Activated T-cell treated with anti-CD3 and anti-CD28 coated beads, Interleukin-2, amount 50 U/mL, for 4 hours (primary cell): Measurements from ENCODE around the gene KLHL30. TPM values are rescaled to one million over a fixed set of nuclear protein-coding genes. Genes with fewer than 3 reads are reported as not detected.

Experiments
- ATAC-seq, 2 donors: fragments of 200-7000 bp; cut with Tn5 transposase; one replicate each; pipeline ENCODE4 v1.10.0; 2021
- DNase-seq: peaks from one replicate; pipeline ENCODE4 v3.0.0-alpha.2; 2020
- H3K27me3 Mint-ChIP-seq: one replicate; pipeline ENCODE4 v1.8.0; 2021; ENCODE audit warnings: low read depth, mixed read lengths
- H3K36me3 Mint-ChIP-seq: one replicate; pipeline ENCODE4 v1.8.0; 2022; ENCODE audit warnings: mixed read lengths; ENCODE audit not compliant: insufficient read depth
- H3K4me1 Mint-ChIP-seq: one replicate; pipeline ENCODE4 v1.8.0; 2021; ENCODE audit warnings: low read depth, mixed read lengths
- H3K4me3 Mint-ChIP-seq: one replicate; pipeline ENCODE4 v1.8.0; 2021; ENCODE audit warnings: mild to moderate bottlenecking, moderate library complexity, mixed read lengths
- H3K9me3 Mint-ChIP-seq: one replicate; pipeline ENCODE4 v1.8.0; 2021; ENCODE audit warnings: mixed read lengths
- total RNA-seq, 3 donors: library from RNA; stranded (reverse); gene quantifications; one replicate each; pipeline ENCODE4 v1.2.1, GENCODE V29; 2021

KLHL30 gene, protein sequence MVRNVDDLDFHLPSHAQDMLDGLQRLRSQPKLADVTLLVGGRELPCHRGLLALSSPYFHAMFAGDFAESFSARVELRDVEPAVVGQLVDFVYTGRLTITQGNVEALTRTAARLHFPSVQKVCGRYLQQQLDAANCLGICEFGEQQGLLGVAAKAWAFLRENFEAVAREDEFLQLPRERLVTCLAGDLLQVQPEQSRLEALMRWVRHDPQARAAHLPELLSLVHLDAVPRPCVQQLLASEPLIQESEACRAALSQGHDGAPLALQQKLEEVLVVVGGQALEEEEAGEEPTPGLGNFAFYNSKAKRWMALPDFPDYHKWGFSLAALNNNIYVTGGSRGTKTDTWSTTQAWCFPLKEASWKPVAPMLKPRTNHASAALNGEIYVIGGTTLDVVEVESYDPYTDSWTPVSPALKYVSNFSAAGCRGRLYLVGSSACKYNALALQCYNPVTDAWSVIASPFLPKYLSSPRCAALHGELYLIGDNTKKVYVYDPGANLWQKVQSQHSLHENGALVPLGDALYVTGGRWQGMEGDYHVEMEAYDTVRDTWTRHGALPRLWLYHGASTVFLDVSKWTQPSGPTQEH
- not detected for total RNA-seq

DNA sequence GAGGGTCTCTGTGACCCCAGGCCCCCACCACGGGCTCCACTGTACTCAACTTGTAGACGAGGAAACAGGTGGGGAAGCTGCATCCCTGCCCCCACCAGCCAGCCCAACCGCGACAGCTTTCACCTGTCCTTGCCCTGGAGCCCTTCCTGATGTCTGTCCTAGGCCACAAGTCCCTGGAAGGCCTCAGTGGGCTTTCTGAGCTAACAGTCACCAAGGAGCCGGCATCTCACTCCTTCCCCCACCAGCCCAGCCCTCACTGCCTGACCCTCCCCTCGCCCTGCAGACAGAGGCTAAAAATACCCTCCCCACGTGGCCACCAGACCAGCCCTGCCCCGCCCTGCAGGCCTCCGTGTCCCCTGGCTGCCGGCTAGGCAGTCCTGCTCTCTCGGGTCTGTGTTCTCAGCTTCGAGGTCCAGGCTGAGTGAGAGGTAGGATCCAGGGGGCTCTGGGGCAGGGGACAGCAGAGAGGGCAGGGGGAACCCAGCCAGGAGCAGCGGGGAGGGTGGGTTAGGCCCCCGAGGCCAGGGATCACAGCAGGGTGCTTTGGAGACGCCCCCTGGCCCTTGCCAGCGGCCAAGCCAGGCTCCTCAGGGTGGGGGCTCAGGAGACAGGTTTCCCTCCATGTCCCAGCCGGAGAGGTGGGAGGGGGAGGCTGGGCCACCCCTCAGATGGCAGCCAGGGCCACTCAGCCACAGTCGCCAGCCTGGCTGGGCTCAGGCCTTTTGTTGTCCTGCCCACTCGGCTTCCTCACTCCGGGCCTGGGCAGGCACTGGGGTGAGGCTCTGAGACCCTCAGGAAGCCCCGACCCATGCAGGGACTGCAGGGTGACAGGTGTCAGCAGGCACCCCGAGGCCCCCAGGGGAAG, at the start of gene KLHL30:
TSS of gene KLHL30 (plus strand) at position 338 of the 865 bp plus-strand sequence. CDS start 2,087 bp downstream, outside the sequence.
- no peaks in the 10 kb centered on the region for H3K9me3 Mint-ChIP-seq
- no peak within 1 kb of the TSS for H3K4me3 Mint-ChIP-seq
- peaks cover 6% of the 10 kb centered on the region for H3K4me1 Mint-ChIP-seq
- DNase-seq (no peak), ATAC-seq (no peak)
- H3K27me3 Mint-ChIP-seq: no peaks in the 10 kb centered on the region
- no peaks in the 10 kb centered on the region for H3K36me3 Mint-ChIP-seq

DNA sequence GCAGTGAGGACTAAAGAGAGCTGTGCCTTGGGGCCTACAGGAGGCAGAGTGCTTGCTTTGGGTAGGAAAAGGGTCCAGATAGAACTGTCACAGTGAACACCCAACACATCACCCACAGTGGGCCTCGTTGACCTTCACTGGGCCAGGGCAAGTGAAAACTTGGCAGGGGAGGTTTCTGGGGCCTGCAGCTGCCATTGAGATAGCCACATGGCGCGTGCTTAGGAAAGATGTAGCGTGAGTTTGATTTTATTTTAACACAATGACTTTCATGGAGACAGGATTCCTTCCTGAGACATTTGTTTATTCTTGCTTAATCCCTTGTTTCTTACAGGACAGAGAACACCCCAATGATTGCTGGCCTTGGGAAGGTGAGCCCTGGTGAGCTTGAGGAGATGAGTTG, 47.6 kb upstream of the KLHL30 start:
- peaks cover 5% of the 10 kb centered on the region for H3K4me1 Mint-ChIP-seq
- ATAC-seq (no peak), DNase-seq (no peak)
- H3K36me3 Mint-ChIP-seq: peaks cover 14% of the 10 kb centered on the region
- H3K4me3 Mint-ChIP-seq: no peak overlapping the region
- no peaks in the 10 kb centered on the region for H3K9me3 Mint-ChIP-seq
- H3K27me3 Mint-ChIP-seq: no peaks in the 10 kb centered on the region

DNA sequence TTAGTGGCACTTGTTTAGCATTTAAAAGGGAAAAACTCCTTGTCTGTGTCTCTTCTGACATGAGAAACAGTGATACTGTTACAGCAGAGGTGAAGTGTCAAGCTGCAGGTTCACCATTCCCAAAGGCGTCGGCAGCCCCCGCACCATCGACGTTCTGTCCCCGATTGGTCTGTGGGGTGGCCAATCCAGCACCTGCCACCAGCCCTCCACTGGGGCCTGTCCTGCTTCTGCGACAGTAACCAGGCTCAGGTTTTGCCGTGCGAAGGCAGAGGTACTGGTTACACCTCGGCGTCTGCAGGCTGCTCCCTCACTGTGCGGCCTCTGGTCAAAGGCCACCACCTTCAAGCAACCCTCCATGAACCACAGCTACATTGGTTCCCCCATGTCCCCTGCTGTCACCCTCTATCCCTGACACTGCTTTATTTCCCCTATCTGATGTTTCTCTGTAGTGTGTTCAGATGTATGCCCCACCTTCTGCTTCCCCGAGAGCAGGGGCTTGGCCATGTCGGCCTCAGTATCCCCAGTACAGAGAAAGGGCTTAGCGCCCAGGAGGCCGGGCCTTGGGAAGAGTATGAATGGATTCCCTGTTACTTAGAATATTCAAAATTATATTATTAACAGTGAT, 46.9 kb upstream of the KLHL30 start:
- H3K9me3 Mint-ChIP-seq: no peaks in the 10 kb centered on the region
- H3K4me1 Mint-ChIP-seq: peaks cover 5% of the 10 kb centered on the region
- ATAC-seq: no peak
- peaks cover 10% of the 10 kb centered on the region for H3K36me3 Mint-ChIP-seq
- no peak overlapping the region for H3K4me3 Mint-ChIP-seq
- no peak for DNase-seq
- no peaks in the 10 kb centered on the region for H3K27me3 Mint-ChIP-seq

DNA sequence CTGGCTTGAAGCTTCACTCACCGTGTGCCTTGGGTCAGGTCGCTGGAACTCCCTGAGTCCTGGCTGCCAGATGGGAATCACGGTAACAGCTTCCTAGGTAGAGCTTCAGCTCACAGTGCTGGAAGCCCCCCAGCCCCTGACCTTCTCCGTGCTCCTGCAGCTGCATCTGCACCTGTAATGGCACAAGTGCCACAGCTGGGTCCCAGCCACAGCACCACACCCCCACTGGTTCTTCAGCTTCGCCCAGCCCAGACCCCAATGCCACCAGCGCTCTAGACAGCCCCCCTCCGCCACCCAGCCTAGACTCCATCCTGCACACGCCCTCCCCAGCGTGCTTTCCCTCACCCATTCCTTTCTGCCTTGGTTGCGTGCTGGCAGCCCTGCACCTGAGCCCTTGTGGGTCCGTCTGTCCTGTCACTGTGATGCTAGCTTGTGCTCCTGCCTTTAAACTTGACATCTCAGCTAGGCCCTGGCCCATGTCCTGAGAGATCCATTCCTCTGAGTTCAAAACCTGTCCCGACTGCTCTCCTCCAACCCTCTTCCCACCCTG, 45.9 kb upstream of the KLHL30 start:
- DNase-seq (no peak), ATAC-seq (no peak)
- Mint-ChIP-seq H3K27me3 (no peaks in the 10 kb centered on the region), H3K9me3 (no peaks in the 10 kb centered on the region), H3K36me3 (peaks cover 7% of the 10 kb centered on the region), H3K4me3 (no peak overlapping the region), H3K4me1 (no peaks in the 10 kb centered on the region)

DNA sequence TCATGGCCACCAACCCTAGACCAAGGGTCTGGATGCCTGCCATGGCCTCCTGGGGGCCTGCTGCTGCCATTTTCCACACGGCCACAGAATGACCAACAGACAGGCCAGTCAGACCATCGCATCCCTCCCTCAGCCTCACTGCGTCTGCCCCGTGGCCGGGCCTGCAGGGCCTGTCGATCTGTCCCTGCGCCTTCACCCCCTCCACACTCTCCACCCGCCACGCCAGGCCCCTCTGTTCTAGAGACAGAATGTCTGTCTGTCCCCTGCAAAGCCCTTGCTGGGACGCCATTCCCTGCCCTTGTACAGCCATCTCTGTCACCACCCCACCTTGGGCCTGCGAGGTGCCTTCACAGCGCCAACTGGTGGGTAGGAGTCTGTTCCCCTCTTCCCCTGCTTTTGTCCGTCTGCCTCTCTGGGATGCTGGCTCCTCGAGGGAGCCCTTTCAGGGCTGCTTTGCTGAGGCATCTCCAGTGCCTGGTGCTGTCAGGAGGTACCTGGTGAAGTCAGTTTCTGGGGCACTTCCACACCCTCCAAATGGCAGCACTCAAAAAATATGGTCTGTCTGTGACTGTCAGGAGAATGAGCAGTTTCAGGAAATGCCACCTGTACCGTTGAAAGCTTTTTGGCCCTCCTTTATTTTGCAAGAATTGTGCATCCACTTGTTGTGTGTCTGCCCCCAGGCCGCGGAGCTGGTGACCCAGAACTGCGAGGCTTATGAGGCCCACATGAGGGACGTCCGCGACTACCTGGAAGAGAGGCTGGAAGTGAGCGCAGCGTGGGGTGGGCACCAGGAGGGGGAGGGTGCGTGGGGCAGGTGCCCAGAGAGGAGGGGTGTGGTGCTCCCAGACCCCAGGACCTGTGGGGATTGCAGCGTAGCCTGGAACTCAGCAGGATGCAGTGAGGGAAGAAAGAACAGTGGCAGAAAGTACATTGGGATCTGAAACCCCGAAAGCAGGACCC, 45.0 kb upstream of the KLHL30 start:
- Mint-ChIP-seq H3K9me3 (no peaks in the 10 kb centered on the region), H3K27me3 (no peaks in the 10 kb centered on the region), H3K4me1 (no peaks in the 10 kb centered on the region), H3K4me3 (no peak overlapping the region), H3K36me3 (peaks cover 7% of the 10 kb centered on the region)
- ATAC-seq (no peak), DNase-seq (no peak)

DNA sequence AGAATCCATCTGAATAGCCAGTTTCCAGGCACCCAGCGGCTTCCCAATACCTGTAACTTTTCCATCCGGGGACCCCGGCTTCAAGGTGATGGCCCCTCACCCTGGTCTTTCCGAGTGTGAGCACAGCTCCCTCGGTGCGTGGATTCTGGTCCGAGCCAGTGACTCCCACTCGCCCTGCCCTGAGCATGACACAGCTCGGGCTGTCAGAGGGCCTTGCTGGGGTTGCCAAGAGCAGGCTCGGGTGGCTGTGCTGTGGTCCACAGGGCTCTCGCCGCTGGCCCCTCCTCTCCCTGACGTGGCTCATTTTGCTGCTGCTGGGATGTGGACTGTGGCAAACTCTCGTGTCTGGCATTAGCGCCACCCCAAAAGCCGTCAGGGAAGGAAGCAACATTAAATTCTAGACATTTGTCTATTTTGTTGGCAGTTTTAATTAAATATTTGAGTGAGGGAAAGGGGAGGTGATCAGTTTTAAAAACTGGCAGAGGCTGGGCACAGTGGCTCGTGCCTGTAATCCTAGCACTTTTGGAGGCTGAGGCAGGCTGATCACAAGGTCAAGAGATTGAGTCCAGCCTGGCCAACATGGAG, 43.9 kb upstream of the KLHL30 start:
- H3K36me3 Mint-ChIP-seq: peaks cover 2% of the 10 kb centered on the region
- ATAC-seq (no peak), DNase-seq (no peak)
- H3K27me3 Mint-ChIP-seq: no peaks in the 10 kb centered on the region
- H3K4me1 Mint-ChIP-seq: no peaks in the 10 kb centered on the region
- no peak overlapping the region for H3K4me3 Mint-ChIP-seq
- no peaks in the 10 kb centered on the region for H3K9me3 Mint-ChIP-seq

DNA sequence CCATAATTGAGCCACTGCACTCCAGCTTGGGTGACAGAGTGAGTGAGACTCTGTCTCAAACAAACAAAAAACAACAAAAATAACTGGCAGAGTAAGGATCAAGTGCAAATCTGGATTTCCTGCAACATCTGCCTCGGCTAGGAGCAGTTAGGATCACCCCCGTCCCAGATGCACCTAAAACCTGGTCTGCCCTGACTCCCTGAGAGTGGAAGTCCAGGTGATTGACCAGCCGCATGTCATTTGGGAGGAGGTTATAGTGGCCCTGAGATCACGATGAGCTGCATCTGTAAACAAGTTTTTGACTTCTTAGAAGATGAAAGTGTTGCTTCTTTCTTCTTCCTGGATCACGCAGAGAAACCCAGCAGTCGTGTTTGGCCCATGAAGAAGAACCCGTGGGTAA, 43.3 kb upstream of the KLHL30 start:
- Mint-ChIP-seq H3K4me3 (no peak overlapping the region), H3K27me3 (no peaks in the 10 kb centered on the region), H3K36me3 (peaks cover 2% of the 10 kb centered on the region), H3K9me3 (no peaks in the 10 kb centered on the region), H3K4me1 (no peaks in the 10 kb centered on the region)
- DNase-seq (no peak), ATAC-seq (no peak)

DNA sequence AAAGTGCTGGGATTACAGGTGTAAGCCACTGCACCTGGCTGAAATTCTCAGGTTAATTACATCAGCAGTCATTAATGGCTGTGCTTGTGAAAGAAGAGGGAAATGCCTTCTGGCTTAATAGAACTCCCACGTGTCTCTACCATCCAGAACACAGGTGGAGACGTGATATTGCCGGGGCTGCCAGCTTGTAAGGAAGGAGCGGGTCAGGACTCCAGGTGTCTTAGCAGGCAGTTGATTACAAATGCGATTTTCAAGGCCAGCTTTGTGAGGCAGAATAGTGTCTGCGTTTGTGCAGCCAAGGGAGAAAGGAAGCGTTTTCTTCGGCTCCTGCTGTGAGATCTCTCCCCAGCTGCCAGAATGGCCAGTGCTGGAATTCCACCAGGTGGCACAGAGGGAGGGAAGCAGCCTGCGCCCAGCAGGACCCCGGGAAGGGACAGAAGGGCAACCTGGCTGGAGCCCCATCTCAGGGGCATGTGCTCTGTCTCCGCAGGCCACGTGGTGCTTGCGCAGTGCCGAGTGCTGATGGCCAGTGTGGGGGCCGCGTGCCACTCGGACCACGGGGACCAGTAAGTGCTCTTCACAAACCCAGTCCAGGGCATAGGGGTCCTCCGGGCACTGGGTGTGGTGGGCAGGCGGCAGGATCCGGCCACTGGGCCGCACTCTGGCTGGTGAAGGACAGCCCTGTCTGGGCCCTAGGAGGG, 42.0 kb upstream of the KLHL30 start:
- Mint-ChIP-seq H3K4me1 (no peaks in the 10 kb centered on the region), H3K4me3 (no peak overlapping the region), H3K27me3 (no peaks in the 10 kb centered on the region), H3K9me3 (no peaks in the 10 kb centered on the region), H3K36me3 (no peaks in the 10 kb centered on the region)
- DNase-seq (no peak), ATAC-seq (no peak)

DNA sequence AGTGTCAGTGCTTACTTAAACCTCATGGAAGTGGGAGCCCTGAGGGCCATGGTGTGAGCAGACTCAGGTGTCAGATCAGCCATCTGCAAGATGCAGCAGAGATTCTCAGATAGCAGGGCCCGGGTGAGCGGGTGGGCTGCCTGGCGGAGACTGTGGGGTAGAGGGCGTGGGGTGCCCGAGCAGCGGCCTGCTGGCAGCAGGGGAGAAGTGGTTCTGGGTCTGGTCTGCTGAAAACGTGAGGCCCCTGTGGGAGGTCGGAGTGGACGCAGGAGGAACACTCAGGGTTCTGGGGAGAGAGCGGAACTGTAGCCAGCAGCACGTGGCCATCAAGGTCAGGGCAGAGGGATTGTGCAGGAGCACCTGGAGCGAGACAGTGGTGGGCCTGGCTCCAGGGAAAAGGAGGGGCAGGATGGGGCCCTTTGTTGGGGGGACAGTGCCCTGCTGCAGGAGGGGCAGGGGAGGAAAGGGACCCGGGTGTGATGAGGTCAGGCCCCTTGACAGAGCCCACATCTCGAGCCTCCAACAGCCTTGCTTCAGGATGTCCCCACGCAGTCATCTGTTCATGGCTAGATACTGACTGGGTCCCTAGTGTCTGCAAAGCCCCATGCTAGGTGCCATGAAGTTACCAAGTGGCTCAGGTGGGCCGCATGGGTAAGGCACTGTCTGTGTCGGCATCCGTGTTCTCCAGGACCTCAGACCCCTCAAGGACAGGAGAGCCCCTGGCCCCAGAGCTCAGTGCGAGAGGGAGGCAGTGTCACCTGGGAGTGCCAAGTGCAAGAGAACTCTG, 41.1 kb upstream of the KLHL30 start:
- no peaks in the 10 kb centered on the region for H3K4me1 Mint-ChIP-seq
- DNase-seq: no peak

DNA sequence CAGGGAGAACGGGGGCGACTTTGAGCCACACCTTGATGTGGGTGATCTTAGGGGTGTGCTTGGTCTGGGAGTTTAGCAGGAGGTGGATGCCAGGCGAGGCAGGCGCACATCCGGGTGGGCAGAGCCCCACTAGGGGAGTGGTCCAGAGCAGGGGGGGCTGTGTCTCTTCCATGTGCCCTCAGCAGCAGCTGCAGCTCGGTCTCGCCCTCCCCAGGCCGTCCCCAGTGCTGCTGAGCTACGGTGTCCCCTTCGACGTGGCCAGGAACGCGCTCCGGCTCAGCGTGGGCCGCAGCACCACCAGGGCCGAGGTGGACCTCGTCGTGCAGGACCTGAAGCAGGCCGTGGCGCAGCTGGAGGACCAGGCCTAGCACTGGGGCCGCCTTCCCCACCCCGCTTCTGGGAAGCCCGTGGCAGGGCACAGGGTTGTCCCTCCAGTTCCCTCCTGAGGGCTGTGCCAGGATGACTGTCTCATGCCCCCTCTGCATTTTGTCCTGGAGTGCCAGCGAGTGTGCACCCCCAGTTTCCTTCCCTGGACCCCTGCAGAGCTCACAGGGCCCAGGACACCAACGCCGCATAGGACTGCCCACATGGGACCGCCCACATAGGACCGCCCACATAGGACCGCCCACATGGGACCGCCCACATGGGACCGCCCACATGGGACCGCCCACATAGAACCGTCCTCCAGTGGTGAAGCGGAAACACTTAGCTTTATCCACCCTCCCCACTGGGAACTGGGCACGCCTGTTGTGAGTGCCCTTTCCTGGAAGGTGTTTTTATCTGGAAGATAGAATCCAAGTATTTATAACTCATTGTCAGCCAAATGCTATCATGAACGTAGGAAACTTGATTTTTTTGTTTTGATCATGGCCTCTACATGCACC, 40.2 kb upstream of the KLHL30 start:
- Mint-ChIP-seq H3K27me3 (no peaks in the 10 kb centered on the region), H3K9me3 (no peaks in the 10 kb centered on the region), H3K36me3 (no peaks in the 10 kb centered on the region), H3K4me3 (no peak overlapping the region), H3K4me1 (no peaks in the 10 kb centered on the region)
- DNase-seq: no peak
- no peak for ATAC-seq

More for the DNA sequence above, 41.1 kb upstream of the KLHL30 start:
- Mint-ChIP-seq H3K27me3 (no peaks in the 10 kb centered on the region), H3K4me3 (no peak overlapping the region), H3K9me3 (no peaks in the 10 kb centered on the region), H3K36me3 (no peaks in the 10 kb centered on the region)
- ATAC-seq: no peak
